ENCODE results near the gene RNF126.

DNA sequence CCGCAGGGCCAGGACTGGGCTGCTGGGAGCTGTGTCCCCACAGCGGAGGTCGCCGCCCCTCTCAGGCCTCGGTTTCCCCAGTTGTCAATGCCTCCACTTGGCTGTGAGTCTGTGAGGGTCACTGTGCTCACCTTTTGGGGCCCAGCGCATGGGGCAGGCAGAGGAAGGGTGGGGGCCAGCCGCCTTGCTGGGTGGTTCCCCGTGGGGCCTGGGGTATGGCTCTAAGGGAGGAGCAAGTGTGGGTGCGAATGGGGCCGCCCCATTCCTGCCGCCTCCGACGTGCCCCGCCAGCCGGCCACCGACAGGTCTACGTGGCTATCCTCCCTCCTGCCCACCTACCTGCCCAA is 24.1 kb downstream of the RNF126 start:
- TF ChIP-seq, protein P1, sequence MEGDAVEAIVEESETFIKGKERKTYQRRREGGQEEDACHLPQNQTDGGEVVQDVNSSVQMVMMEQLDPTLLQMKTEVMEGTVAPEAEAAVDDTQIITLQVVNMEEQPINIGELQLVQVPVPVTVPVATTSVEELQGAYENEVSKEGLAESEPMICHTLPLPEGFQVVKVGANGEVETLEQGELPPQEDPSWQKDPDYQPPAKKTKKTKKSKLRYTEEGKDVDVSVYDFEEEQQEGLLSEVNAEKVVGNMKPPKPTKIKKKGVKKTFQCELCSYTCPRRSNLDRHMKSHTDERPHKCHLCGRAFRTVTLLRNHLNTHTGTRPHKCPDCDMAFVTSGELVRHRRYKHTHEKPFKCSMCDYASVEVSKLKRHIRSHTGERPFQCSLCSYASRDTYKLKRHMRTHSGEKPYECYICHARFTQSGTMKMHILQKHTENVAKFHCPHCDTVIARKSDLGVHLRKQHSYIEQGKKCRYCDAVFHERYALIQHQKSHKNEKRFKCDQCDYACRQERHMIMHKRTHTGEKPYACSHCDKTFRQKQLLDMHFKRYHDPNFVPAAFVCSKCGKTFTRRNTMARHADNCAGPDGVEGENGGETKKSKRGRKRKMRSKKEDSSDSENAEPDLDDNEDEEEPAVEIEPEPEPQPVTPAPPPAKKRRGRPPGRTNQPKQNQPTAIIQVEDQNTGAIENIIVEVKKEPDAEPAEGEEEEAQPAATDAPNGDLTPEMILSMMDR (IDR thresholded peaks at IDR 0.05; ENCODE audit: insufficient read depth, low read length), result no peak
- TF ChIP-seq POLR2AphosphoS5 (IDR thresholded peaks at IDR 0.05; ENCODE audit: low read depth) (no peak), GABPA (IDR thresholded peaks at IDR 0.05; ENCODE audit: low read depth) (no peak), SPI1 (IDR thresholded peaks at IDR 0.05; ENCODE audit: borderline replicate concordance, low read depth) (no peak)
- TF ChIP-seq, protein P2, sequence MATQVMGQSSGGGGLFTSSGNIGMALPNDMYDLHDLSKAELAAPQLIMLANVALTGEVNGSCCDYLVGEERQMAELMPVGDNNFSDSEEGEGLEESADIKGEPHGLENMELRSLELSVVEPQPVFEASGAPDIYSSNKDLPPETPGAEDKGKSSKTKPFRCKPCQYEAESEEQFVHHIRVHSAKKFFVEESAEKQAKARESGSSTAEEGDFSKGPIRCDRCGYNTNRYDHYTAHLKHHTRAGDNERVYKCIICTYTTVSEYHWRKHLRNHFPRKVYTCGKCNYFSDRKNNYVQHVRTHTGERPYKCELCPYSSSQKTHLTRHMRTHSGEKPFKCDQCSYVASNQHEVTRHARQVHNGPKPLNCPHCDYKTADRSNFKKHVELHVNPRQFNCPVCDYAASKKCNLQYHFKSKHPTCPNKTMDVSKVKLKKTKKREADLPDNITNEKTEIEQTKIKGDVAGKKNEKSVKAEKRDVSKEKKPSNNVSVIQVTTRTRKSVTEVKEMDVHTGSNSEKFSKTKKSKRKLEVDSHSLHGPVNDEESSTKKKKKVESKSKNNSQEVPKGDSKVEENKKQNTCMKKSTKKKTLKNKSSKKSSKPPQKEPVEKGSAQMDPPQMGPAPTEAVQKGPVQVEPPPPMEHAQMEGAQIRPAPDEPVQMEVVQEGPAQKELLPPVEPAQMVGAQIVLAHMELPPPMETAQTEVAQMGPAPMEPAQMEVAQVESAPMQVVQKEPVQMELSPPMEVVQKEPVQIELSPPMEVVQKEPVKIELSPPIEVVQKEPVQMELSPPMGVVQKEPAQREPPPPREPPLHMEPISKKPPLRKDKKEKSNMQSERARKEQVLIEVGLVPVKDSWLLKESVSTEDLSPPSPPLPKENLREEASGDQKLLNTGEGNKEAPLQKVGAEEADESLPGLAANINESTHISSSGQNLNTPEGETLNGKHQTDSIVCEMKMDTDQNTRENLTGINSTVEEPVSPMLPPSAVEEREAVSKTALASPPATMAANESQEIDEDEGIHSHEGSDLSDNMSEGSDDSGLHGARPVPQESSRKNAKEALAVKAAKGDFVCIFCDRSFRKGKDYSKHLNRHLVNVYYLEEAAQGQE (IDR thresholded peaks at IDR 0.05; ENCODE audit: insufficient replicate concordance, low read depth), result no peak

Data from HL-60 (cell line).